Measurements from ENCODE around the gene ABCA4.

The ABCA4 gene

DNA sequence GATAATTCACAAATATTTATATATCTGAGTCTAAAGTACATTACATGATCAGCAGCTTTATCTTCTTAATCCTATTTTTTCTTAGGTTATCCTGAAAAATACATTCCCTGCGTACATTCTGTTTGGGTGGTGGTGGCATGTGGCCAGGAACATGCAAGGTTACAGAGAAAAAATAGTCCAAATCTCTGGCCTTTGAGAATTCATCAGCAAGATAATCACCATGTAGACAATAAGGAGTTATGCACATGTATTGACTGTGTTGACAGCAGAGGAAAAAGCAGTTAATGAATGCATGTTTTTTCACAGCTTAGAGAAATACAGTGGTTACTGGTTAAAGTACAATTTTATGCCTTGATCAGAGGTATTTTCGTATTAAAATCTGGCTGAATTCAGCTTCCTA, 49.0 kb downstream of the ABCA4 start:
- Mint-ChIP-seq H3K27ac (no peak overlapping the region), H3K36me3 (ENCODE audit: low read depth) (no peaks in the 10 kb centered on the region), H3K4me1 (ENCODE audit: low read depth) (peaks cover 5% of the 10 kb centered on the region), H3K4me3 (no peak overlapping the region), H3K9me3 (no peaks in the 10 kb centered on the region), H3K27me3 (peaks cover 69% of the 10 kb centered on the region)
- intact Hi-C loops (cut with micrococcal nuclease), result no loop called here

DNA sequence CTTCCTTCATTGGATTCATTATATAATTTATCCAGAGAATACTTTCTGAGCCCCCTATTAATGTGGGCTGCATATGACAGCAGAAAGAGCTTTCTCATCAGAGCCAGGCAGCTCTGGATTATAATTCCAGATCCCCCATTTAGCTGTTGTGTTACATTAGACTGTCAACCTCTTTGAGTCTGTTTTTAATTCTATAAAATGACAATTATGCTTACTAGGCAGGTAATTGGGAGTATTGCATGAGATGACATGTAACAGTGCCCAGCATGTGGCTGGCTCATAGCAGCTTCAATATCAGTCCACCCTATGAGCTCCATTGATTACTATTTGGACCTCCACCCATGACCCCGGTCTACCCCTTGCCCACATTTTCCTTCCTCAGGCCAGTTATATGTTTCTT, 49.6 kb downstream of the ABCA4 start:
- peaks cover 66% of the 10 kb centered on the region for H3K27me3 Mint-ChIP-seq

DNA sequence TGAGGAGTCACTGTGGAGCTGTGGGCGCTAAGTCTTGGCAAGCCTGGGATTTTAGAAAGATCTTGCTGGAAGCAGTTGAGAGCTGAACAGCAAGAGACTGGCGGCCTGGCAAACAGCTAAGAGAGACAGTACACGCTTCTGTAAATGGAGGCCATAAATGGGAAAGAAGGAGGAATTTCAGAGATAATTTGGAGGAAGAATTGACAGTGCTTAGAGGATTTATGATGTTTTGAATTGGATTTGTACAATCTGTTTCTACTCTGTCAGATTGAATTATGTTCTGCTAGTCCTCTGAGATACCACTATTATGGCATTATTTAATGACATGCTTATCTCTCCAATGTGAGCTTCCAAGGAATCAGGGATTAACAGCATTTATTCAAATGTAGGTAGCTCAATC, 50.1 kb downstream of the ABCA4 start:
- intact Hi-C loops (cut with micrococcal nuclease), result no loop called here

More for the DNA sequence above, 49.6 kb downstream of the ABCA4 start:
- Mint-ChIP-seq H3K36me3 (ENCODE audit: low read depth) (no peaks in the 10 kb centered on the region), H3K9me3 (no peaks in the 10 kb centered on the region), H3K4me1 (ENCODE audit: low read depth) (peaks cover 5% of the 10 kb centered on the region), H3K4me3 (no peak overlapping the region), H3K27ac (no peak overlapping the region)
- intact Hi-C loops (cut with micrococcal nuclease), result no loop called here

DNA sequence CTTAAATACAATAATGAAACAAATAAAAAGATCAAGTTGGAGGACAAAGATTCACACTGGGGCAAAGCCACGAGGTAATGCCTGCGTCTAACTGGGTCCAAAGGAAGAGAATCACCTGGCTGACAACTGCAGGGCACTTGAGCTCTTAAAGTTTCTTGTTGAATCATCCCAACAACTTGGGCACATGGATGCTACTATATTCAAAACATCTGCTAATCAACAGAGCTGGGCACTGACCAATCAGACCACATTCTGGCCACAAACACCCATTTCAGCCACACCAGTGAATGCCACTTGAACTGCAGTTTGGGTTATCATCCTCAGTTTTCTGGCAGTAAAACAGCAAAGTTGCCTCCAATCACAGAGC, 51.0 kb downstream of the ABCA4 start:
- peaks cover 60% of the 10 kb centered on the region for H3K27me3 Mint-ChIP-seq

More for the DNA sequence above, 50.1 kb downstream of the ABCA4 start:
- Mint-ChIP-seq H3K4me3 (no peak overlapping the region), H3K9me3 (no peaks in the 10 kb centered on the region), H3K27ac (no peak overlapping the region), H3K27me3 (peaks cover 63% of the 10 kb centered on the region), H3K4me1 (ENCODE audit: low read depth) (peaks cover 5% of the 10 kb centered on the region), H3K36me3 (ENCODE audit: low read depth) (no peaks in the 10 kb centered on the region)

DNA sequence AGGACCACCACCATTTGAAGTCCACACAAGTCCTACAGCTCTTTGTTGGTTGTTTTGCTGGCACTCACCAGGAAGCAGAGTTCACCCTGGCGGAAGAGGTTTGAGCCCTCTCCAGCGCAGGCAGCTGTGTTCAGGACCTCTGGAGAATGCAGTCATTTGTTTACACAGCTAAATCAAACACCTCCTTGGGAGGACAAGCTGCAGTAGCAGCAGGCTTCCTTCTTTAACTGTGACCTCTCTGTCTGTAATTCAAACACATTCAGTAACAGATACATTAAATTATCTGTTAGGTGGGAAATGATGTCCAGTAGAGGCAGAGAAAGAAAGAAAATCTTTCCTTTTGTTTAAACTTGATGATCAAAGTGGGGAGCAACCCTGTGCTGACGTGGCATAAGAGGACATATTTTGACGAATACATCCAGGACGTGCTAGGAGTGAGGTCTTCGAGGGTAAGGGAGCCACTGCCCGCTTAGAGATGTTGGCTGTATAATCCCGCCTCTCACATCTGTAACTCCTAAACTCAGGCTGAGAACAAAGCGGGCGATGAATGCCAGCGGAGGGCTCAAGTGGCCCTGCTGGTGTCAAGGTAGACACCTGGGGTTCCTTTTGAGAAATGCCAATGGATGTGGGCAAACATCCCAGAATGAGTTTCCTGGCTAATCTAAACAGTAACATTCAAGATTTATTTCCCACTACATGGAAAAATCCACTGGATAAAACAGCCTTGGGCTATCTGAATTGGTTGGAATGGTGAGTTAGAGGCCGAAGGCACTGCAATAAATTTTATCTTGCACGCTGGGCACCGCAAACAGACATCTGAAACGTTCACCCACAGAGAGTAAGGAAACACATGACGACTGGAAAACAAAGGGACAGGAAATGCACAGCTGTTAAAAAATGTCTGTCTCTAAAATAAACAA, 51.7 kb downstream of the ABCA4 start:
- Mint-ChIP-seq H3K4me3 (no peak overlapping the region), H3K27ac (no peak overlapping the region), H3K36me3 (ENCODE audit: low read depth) (no peaks in the 10 kb centered on the region), H3K9me3 (no peaks in the 10 kb centered on the region), H3K27me3 (peaks cover 62% of the 10 kb centered on the region), H3K4me1 (ENCODE audit: low read depth) (peaks cover 5% of the 10 kb centered on the region)
- intact Hi-C loops (cut with micrococcal nuclease), result no loop called here

More for the DNA sequence above, 51.0 kb downstream of the ABCA4 start:
- Mint-ChIP-seq H3K4me1 (ENCODE audit: low read depth) (peaks cover 5% of the 10 kb centered on the region), H3K4me3 (no peak overlapping the region), H3K27ac (no peak overlapping the region), H3K36me3 (ENCODE audit: low read depth) (no peaks in the 10 kb centered on the region), H3K9me3 (no peaks in the 10 kb centered on the region)
- intact Hi-C loops (cut with micrococcal nuclease), result no loop called here

DNA sequence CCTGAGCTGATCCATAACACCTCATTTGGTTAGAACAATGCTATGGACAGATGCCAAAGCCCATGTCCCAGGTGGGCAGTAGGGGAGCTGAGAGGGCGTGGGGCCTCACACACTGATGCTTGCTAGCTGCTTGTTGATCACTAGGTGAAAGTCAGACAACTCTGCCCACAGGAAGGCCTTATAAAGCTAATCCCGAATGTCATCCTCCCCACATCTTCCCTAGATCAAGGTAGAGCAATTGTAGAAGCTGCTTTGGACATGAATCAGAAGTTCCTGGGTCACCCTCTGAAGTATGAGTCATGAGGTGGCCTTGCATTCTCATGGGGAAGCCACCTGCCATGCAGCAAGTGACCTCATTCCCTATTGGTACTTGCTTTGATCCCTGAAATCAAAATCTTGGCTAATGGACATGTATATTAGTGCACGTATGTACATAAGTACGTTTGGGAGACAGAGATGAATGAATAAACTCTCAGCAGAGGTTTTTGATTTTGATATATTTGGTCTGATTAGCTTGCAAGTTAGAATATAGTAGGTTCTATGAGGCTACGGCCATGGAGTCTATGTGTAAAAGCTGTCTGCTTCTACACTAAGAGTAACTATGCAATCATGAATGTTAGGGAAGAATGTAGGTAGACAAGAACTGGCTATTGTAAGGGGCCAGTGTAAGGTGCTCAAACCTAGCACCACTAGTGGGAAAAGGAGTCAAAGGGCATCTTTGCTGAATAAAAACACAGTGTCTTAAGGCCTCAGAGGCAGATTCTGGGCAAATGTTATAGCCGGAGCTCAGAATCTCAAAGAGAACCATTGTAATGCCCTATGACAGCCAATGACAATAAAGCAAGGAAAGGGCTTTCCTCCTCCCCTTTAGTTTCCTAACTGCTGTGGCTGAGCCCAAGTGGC, 52.6 kb downstream of the ABCA4 start:
- H3K36me3 Mint-ChIP-seq (ENCODE audit: low read depth), result no peaks in the 10 kb centered on the region
- no peak overlapping the region for H3K27ac Mint-ChIP-seq
- intact Hi-C loops (cut with micrococcal nuclease), result no loop called here
- H3K27me3 Mint-ChIP-seq, result peaks cover 62% of the 10 kb centered on the region
- H3K4me1 Mint-ChIP-seq (ENCODE audit: low read depth), result peaks cover 8% of the 10 kb centered on the region
- H3K9me3 Mint-ChIP-seq, result no peaks in the 10 kb centered on the region
- no peak overlapping the region for H3K4me3 Mint-ChIP-seq

DNA sequence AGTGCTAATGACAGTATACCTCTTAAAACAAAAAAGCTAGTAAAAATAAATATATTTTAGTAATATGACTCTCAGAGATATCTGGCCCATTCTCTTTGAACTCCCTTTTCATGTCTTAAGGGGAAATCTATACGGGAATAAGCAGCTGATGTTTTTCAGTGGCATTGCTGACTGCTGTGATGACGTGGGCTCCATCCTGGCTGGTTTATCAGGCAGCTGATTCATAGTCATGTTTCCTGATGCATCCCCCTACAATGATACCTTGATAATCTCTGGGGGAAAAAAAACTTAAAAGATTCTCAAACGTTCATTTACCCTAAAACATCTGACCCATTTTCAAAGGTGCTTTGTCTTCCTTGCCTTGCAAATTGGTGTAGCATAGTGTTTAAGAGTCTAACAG, 53.8 kb downstream of the ABCA4 start:
- H3K27me3 Mint-ChIP-seq, result peaks cover 65% of the 10 kb centered on the region
- no peaks in the 10 kb centered on the region for H3K36me3 Mint-ChIP-seq (ENCODE audit: low read depth)
- no peaks in the 10 kb centered on the region for H3K9me3 Mint-ChIP-seq
- H3K4me1 Mint-ChIP-seq (ENCODE audit: low read depth), result peaks cover 5% of the 10 kb centered on the region
- H3K4me3 Mint-ChIP-seq, result no peak overlapping the region
- H3K27ac Mint-ChIP-seq, result no peak overlapping the region
- intact Hi-C loops (cut with micrococcal nuclease), result no loop called here

DNA sequence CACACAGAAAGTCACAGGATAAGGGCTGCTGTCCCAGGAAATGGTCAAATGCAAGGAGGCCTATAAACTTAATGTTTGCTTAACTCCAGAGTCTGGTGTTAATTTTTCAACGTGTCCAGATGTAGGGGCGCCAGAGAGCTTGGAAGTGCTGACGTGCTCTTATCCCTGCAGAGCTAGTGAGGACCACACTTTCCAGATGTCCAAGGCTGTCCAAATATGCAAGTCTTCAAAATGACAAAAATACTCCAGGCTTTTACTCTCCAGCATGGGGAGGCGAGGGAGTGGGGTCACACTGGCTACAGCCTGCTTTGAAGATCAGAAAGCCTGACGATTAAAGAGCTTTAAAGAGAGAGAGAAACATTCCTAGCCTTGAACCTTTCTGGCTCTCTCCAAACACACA, 57.6 kb downstream of the ABCA4 start:
- Mint-ChIP-seq H3K9me3 (no peaks in the 10 kb centered on the region), H3K36me3 (ENCODE audit: low read depth) (no peaks in the 10 kb centered on the region), H3K27me3 (peaks cover 64% of the 10 kb centered on the region), H3K4me3 (no peak overlapping the region), H3K27ac (no peak overlapping the region), H3K4me1 (ENCODE audit: low read depth) (peaks cover 9% of the 10 kb centered on the region)
- intact Hi-C loops (cut with micrococcal nuclease), result loop anchor here (5.0 kb wide), 2 partner anchors 179 to 399 kb away; no protein-coding TSS in a partner anchor

DNA sequence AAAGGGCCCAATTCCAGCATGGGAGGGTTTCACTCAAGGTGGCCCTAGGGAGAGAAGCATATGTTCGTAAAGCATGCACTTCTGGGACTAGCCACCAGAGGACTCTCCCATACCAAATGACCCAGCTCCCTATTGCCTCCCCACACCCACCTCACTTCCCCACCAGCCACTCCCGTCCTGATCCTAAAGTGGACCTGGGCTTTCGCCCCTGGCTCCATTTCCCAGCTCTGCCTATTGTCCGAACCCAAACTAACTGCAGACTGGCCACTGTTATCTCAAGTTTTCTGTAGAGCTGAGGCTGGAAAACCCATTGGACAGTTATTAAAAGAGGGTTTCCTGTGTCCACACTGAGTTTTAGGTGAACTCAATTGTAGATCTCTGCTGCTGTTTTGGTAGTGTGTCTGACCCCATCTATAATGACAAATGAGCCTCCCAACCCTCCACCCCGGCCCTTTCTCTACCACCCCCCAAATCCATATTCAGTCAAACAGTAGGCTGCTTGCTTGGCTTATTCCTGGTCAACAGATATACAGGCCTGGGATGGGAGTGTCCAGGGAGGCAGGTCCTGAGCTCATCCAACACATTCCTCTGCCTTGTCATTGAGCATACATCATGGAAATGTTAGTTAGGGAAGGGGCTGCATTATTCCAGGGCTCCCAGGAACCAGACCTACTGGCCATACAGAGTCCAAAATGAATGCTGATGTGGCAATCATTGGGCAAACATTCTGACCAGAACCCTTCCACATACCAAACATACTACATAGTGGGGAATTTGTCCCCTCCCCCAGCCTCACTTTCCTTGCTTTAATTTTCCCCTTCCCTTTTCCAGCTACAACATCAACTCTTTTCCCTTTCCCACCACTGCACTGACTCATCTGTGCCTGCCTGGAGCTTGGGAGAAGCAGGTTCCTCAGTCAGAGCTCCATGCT, 59.2 kb downstream of the ABCA4 start:
- Mint-ChIP-seq H3K27me3 (peaks cover 67% of the 10 kb centered on the region), H3K9me3 (no peaks in the 10 kb centered on the region), H3K4me1 (ENCODE audit: low read depth) (peaks cover 9% of the 10 kb centered on the region), H3K4me3 (no peak overlapping the region), H3K27ac (no peak overlapping the region), H3K36me3 (ENCODE audit: low read depth) (no peaks in the 10 kb centered on the region)
- intact Hi-C loops (cut with micrococcal nuclease), result loop anchor here (1.0 to 5.0 kb wide), 3 partner anchors 181 to 401 kb away; no protein-coding TSS in a partner anchor

DNA sequence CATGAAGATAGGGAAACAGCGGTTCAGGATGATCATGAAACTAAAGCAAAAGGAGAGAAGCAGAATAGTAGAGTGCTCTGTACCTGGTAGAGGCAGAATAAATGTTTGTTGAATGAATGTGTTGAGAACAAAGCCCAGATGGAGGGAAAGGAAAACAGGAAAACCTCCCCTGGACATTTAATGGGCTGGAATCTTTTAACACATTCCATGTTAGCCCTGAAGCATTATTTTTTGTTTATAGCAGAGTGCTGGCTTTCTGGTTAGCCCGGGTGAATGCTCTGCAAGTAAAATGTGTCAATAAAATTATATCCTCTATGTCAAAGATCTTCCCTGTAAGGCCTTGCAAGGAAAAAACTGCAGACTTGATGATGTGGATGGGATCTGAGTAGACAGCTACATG, 60.2 kb downstream of the ABCA4 start:
- Mint-ChIP-seq H3K9me3 (no peaks in the 10 kb centered on the region), H3K27me3 (peaks cover 71% of the 10 kb centered on the region), H3K4me1 (ENCODE audit: low read depth) (peaks cover 9% of the 10 kb centered on the region), H3K36me3 (ENCODE audit: low read depth) (no peaks in the 10 kb centered on the region), H3K27ac (no peak overlapping the region), H3K4me3 (no peak overlapping the region)
- intact Hi-C loops (cut with micrococcal nuclease), result loop anchor here (1.0 to 5.0 kb wide), 3 partner anchors 182 to 402 kb away; no protein-coding TSS in a partner anchor

DNA sequence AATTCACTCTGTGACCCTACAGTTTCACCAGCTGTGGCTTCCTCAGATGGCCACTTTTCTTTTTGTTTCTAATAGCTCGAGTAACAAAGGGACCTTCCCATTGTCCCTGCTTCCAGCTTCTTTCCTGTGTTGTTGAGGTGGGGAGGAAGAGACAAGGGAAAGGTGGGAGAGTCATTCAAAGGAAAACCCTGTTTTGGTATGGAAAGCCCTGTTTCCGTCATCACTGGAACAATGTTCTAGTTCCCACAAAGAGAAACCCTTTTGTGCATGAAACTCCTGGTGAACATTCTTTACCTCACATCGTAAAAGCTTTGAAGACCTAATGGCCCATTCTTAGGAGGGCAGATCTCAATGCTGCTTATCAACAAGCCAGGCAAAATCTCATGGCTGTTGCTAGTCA, 62.2 kb downstream of the ABCA4 start:
- Mint-ChIP-seq H3K36me3 (ENCODE audit: low read depth) (no peaks in the 10 kb centered on the region), H3K4me1 (ENCODE audit: low read depth) (peaks cover 9% of the 10 kb centered on the region), H3K27me3 (peaks cover 67% of the 10 kb centered on the region), H3K4me3 (no peak overlapping the region), H3K9me3 (no peaks in the 10 kb centered on the region), H3K27ac (no peak overlapping the region)
- intact Hi-C loops (cut with micrococcal nuclease), result no loop called here

DNA sequence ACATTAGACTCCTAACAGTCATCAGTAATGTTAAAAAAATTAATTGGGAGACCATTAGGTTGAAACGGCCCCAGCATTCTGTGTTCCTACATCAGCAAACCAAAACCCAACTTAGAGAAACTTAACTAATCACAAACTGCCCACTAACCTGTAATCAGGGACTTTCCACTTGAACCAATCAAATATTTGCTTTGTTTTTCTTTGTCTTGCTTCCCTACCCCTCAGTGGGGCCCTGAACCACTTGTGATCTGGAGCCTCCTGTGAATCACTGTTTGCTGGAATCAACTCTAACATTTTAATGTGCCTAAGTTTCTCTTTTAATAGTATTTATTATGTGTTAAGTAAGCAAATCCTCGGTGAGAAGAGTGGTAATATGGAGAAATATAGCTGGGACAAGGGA, 64.0 kb downstream of the ABCA4 start:
- intact Hi-C loops (cut with micrococcal nuclease), result no loop called here
- Mint-ChIP-seq H3K9me3 (no peaks in the 10 kb centered on the region), H3K4me1 (ENCODE audit: low read depth) (peaks cover 5% of the 10 kb centered on the region), H3K4me3 (no peak overlapping the region), H3K27ac (no peak overlapping the region), H3K27me3 (peaks cover 62% of the 10 kb centered on the region), H3K36me3 (ENCODE audit: low read depth) (no peaks in the 10 kb centered on the region)

DNA sequence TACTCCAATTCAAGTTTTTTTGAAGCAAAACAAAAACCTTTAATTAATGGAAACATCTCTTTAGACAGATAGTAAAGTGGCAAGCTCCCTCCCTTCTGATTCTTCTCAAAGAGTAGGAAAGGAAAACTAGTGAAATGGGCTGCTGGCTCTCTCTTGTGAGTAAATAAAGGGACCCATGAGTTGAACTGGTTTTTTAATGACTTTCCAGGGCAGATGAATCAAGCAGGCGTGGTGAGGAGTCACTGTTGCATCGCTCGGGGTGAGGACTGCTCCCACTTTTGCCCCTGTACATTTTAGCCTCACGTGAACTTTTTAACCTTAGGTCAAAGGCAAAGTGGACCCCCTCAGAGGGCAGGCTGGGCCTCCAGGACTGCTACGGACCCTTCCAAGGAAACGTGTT, 64.8 kb downstream of the ABCA4 start:
- H3K27me3 Mint-ChIP-seq, result peaks cover 63% of the 10 kb centered on the region
- no peaks in the 10 kb centered on the region for H3K9me3 Mint-ChIP-seq
- H3K36me3 Mint-ChIP-seq (ENCODE audit: low read depth), result no peaks in the 10 kb centered on the region
- intact Hi-C loops (cut with micrococcal nuclease), result no loop called here
- H3K4me1 Mint-ChIP-seq (ENCODE audit: low read depth), result no peaks in the 10 kb centered on the region
- no peak overlapping the region for H3K4me3 Mint-ChIP-seq
- H3K27ac Mint-ChIP-seq, result no peak overlapping the region

All from dendritic cell treated with granulocyte-macrophage colony-stimulating factor and Interleukin-4, amounts not matched to agents 40 ng/mL and 50 ng/mL, for 4 days (primary cell).